Astrocyte of the cerebellum (primary cell): Measurements from ENCODE around the gene TBC1D17.

ENCODE experiments used
- DNase-seq: peaks from one replicate; pipeline ENCODE4 v3.0.0-alpha.2; 2011; ENCODE audit warnings: low read depth
- H3K4me3 ChIP-seq: 2 replicates; pipeline ENCODE4 v1.5.1; 2011; ENCODE audit warnings: mild to moderate bottlenecking, low read depth, low read length, moderate library complexity
- CTCF ChIP-seq: IDR thresholded peaks from 2 replicates; pipeline ENCODE4 v1.5.1; 2012; ENCODE audit warnings: low read length, low read depth, moderate library complexity, mild to moderate bottlenecking; ENCODE audit errors: missing control alignments
- in situ Hi-C: cut with HindIII; loops from 2 replicates; pipeline ENCODE4 v1.10.0; 2017; ENCODE audit warnings: low sequenced_read_pairs

Gene TBC1D17

GRCh38 chr19:49881186-49881585 lies 3.7 kb downstream of the TBC1D17 start:
- in situ Hi-C loops = no loop called here
- DNase-seq = no peak
- H3K4me3 ChIP-seq = no peak overlapping the region
- no peak for TF ChIP-seq CTCF

- TF ChIP-seq CTCF = no peak
- in situ Hi-C loops = no loop called here
Observed at GRCh38 chr19:49881672-49882394, 4.3 kb downstream of the TBC1D17 start.

GRCh38 chr19:49882643-49883042 lies 5.1 kb downstream of the TBC1D17 start:
- H3K4me3 ChIP-seq = no peak overlapping the region
- in situ Hi-C loops = no loop called here
- no peak for TF ChIP-seq CTCF
- no peak for DNase-seq

More at GRCh38 chr19:49881672-49882394, 4.3 kb downstream of the TBC1D17 start:
- no peak overlapping the region for H3K4me3 ChIP-seq
- DNase-seq = no peak

- in situ Hi-C loops = no loop called here
- no peak for TF ChIP-seq CTCF
- DNase-seq = no peak
- H3K4me3 ChIP-seq = no peak overlapping the region
Observed at GRCh38 chr19:49883094-49883493, 5.6 kb downstream of the TBC1D17 start.

- no peak for TF ChIP-seq CTCF
- no peak overlapping the region for H3K4me3 ChIP-seq
- in situ Hi-C loops = no loop called here
- DNase-seq = no peak
Observed at GRCh38 chr19:49884109-49884508, 6.6 kb downstream of the TBC1D17 start.

- DNase-seq = no peak
- in situ Hi-C loops = no loop called here
- H3K4me3 ChIP-seq = no peak overlapping the region
- no peak for TF ChIP-seq CTCF
Observed at GRCh38 chr19:49884760-49885159, 7.3 kb downstream of the TBC1D17 start.
